GM10266 (cell line): Measurements from ENCODE around the gene NUDT12.

Experiments used
- DNase-seq: peaks from one replicate; pipeline ENCODE4 v3.0.0; 2012; ENCODE audit errors: extremely low spot score
- CTCF ChIP-seq: IDR thresholded peaks from 2 replicates; pipeline ENCODE4 v1.5.1; 2012; ENCODE audit warnings: mild to moderate bottlenecking, low read depth; ENCODE audit not compliant: control insufficient read depth, insufficient read depth; ENCODE audit errors: missing control alignments

Gene NUDT12

GRCh38 chr5:103523319-103523718 is 39.3 kb downstream of the NUDT12 start:
- DNase-seq: no peak

GRCh38 chr5:103522586-103522985 is 40.0 kb downstream of the NUDT12 start:
- no peak for DNase-seq
- no peak for TF ChIP-seq CTCF

More at GRCh38 chr5:103523319-103523718, 39.3 kb downstream of the NUDT12 start:
- no peak for TF ChIP-seq CTCF

- DNase-seq: no peak
- TF ChIP-seq CTCF: peak; percentile 25
Observed at GRCh38 chr5:103519550-103519949, 43.0 kb downstream of the NUDT12 start.

- DNase-seq: no peak
- no peak for TF ChIP-seq CTCF
Observed at GRCh38 chr5:103514371-103514770, 48.2 kb downstream of the NUDT12 start.

GRCh38 chr5:103513701-103514100 is 48.9 kb downstream of the NUDT12 start:
- no peak for DNase-seq
- no peak for TF ChIP-seq CTCF

- no peak for DNase-seq
- TF ChIP-seq CTCF: no peak
Observed at GRCh38 chr5:103512500-103512899, 50.1 kb downstream of the NUDT12 start.

GRCh38 chr5:103511554-103511885 is 51.1 kb downstream of the NUDT12 start:
- DNase-seq: no peak
- no peak for TF ChIP-seq CTCF
